Fibroblast of pulmonary artery (primary cell): ENCODE results near the gene SLC41A1.

Source experiments
- DNase-seq: peaks from one replicate; pipeline ENCODE4 v3.0.0-alpha.2; 2010; ENCODE audit warnings: low read depth
- H3K4me3 ChIP-seq: replicated peaks from 2 replicates; pipeline ENCODE4 v1.5.1; 2011; ENCODE audit warnings: low read depth, mild to moderate bottlenecking, control low read depth, low read length, moderate library complexity
- TF ChIP-seq, protein P1 (sequence below): IDR thresholded peaks from 2 replicates; pipeline ENCODE4 v1.5.1; 2011; ENCODE audit warnings: mild to moderate bottlenecking, control low read depth, low read length, inconsistent platforms; ENCODE audit errors: missing control alignments

SLC41A1 gene

DNA sequence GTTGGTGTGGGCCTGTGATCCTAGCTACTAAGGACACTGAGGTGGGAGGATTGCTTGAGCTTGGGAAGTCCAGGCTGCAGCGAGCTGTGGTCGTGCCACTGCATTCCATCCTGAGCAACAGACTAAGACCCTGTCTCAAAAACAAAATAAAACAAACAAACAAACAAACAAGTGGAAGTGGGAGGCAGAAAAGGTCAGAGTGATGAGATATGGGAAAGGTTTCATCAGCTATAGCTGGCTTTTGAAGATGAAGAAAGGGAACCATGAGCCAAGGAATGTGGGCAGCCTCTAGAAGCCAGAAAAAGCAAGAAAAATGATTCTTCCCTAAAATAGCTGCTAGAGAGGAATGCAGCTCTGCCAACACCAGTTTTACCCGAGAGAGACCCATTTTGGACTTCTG lies 52.4 kb downstream of the SLC41A1 start:
- H3K4me3 ChIP-seq = no peak overlapping the region
- TF ChIP-seq, protein P1, sequence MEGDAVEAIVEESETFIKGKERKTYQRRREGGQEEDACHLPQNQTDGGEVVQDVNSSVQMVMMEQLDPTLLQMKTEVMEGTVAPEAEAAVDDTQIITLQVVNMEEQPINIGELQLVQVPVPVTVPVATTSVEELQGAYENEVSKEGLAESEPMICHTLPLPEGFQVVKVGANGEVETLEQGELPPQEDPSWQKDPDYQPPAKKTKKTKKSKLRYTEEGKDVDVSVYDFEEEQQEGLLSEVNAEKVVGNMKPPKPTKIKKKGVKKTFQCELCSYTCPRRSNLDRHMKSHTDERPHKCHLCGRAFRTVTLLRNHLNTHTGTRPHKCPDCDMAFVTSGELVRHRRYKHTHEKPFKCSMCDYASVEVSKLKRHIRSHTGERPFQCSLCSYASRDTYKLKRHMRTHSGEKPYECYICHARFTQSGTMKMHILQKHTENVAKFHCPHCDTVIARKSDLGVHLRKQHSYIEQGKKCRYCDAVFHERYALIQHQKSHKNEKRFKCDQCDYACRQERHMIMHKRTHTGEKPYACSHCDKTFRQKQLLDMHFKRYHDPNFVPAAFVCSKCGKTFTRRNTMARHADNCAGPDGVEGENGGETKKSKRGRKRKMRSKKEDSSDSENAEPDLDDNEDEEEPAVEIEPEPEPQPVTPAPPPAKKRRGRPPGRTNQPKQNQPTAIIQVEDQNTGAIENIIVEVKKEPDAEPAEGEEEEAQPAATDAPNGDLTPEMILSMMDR = no peak
- DNase-seq = no peak

DNA sequence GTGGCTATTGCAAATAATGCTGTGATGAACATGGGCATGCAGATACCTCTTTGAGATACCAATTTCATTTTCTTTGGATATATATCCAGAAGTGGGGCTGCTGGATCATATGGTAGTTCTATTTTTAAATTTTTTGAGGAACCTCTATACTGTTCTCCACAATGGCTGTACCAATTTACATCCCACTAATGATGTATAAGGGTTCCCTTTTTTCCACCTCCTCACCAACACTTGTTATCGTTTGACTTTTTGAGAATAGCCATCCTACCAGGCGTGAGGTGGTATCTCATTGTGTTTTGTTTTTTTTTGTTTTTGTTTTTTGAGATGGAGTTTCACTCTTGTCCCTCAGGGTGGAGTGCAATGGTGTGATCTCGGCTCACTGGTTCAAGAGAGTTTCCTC lies 56.4 kb downstream of the SLC41A1 start:
- no peak overlapping the region for H3K4me3 ChIP-seq
- TF ChIP-seq, protein P1 = no peak
- DNase-seq = no peak

DNA sequence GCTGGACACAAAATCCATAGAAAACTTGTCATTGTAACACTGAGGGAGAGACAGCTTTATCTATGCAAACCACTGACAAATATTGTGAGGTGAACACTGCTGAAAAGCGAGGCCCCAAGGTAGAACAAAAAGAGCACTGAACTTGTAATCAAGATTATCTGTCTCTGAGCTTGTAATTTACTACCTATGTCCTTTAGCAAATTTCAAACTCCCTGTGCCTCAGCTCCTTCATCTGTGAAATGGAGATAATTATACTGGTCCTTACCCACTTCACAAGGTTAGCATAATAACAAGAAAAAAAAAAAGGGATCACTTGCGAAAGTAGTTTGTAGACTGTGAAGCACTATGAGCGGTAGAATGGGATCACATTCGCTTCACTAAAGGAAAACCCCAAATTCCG lies 58.1 kb downstream of the SLC41A1 start:
- H3K4me3 ChIP-seq = no peak overlapping the region
- TF ChIP-seq, protein P1 = no peak
- DNase-seq = no peak

DNA sequence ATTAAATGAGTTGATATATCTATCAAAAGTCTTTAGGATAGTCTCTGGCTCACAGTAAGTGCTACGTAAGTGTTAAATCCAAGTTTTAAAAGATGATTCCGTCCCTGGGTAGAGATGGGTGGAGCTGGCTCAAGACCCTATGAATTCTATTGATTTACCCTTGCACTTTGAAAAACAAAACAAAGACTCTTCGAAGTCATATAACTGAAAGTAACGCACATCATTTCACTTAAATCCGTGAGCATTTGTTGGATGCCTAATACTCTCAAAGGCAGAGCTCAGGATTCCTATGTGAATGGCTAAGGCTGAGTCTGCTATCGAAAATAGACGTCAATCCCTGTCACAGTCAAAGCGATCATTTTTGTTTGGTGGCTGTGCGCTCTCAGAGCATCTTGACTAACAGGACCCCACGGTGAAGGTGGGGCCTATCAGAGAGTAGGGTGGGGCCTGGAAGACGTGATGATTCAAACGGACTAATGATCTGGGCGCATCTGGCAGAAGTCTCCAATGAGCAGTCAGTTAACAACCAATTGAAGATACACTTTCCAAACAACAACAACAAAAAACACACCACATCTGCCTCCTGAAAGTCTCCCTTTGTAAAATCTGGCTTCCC lies 61.9 kb downstream of the SLC41A1 start:
- no peak overlapping the region for H3K4me3 ChIP-seq
- TF ChIP-seq, protein P1 = no peak
- DNase-seq = no peak

DNA sequence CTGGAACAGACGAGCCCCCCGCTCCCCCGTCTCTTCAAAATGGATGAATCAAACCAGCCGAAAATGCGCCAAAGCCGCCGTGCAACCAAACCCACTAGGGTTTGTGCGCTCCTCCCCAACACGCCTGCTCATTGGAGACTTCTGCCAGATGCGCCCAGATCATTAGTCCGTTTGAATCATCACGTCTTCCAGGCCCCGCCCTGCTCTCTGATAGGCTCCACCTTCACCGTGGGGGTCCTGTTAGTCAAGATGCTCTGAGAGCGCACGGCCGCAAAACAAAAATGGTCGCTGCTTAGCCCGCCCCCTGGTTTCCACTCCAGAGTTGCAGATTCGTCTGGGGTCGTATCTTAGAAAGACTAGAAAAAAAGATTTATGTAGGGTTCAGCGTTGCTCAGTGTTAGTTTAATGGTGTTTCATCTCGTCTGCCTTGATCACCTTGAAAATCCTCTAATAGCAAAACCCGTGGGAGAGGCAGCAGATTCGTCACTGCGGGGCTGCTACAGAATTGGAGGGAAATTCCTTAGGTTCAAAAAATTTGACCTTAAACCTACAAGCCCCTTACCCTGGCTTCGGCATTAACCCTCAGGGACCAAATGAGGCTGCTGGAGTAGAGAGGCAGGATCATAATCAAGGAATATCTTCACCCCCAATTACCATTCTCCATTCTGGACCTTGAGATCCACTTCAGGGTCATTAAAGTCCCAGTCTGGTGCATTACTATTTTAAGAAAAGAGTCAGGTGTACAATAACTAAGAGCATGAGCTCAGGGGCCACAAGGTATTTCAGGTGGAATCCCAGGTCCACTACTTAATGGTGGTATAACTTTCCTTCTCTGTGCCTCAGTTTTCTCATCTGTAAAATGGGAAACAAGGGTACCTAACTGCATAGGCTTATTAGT lies 62.6 kb downstream of the SLC41A1 start, which contains the start of gene NUCKS1:
Gene NUCKS1, minus strand, starts transcription at position 45 of the 898 bp plus-strand sequence. CDS start 209 bp downstream, outside the sequence.
- H3K4me3 ChIP-seq = peak within 1 kb of the TSS; percentile 87
- DNase-seq = peak; percentile 100
- TF ChIP-seq, protein P1 = no peak

DNA sequence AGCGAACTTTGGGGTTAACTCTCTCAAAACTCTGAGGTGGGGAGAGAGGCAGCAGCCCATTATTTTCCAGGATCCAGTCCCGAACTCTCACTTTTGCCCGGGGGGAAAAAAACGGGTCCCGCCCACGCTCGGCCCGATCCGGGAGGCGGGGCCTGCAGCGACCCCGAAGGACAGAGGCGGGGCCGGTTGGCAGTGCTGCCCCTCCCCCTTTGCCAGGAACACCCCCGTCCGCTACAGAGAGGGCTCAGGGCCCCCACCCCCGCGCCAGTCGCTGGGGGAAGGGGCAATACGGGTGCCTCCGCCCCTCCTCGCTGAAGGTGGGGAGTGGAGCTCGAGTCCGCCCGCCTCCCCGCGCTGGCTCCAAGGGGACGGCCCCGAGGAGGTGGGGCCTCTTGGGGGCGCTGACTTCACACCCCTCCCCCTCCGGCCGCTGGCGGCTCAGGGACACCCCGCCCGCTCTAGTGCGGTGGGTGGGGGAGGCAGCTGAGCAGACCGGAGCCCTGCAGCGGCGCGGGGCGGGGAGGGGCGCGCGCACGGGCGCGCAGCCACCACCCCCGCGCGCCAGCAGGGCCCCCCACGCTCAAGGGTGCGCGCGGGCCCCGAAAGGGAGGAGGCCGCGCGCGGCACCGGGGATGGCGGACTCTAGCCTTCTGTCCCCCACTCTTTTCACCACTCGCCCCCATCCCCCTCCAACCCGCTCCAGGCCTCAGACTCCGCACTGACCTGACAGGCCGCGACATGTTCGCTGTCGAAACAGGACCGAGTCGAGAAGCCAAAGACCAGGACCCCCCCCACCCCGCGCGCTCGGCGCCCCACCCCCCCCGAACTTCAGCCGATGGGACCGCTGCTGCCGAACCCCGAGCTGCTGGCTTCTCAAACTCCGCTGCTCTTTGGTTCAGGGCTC lies 63.5 kb downstream of the SLC41A1 start:
- peak overlapping the region; percentile 87 for H3K4me3 ChIP-seq
- TF ChIP-seq, protein P1 = no peak
- peak; percentile 97 for DNase-seq
